Neural progenitor cell (in vitro differentiated cells): ENCODE measurements around the gene SEPTIN2. TPM values are rescaled to one million over a fixed set of nuclear protein-coding genes. Genes with fewer than 3 reads are reported as not detected.
"Not testable (repeated sequence)": the region's sequence is repeated elsewhere in the genome, so short reads cannot be mapped to it uniquely, and the experiment has no call there.

Source experiments
- DNase-seq: peaks from one replicate; pipeline ENCODE4 v3.0.0-alpha.2; 2016; ENCODE audit warnings: low spot score
- H2AFZ ChIP-seq: fragments of 200-600 bp; sonication (generic); replicated peaks from 2 replicates; pipeline ENCODE4 v1.6.1; 2016; ENCODE audit warnings: antibody characterized with exemption
- H3F3A ChIP-seq: fragments of 200-600 bp; sonication (generic); 2 replicates; pipeline ENCODE4 v1.6.1; 2016; ENCODE audit warnings: antibody characterized with exemption, low read depth
- H3K27ac ChIP-seq: fragments of 200-600 bp; sonication (generic); 2 replicates; pipeline ENCODE4 v1.5.1; 2016; ENCODE audit warnings: mild to moderate bottlenecking
- H3K27me3 ChIP-seq: fragments of 200-600 bp; sonication (generic); 2 replicates; pipeline ENCODE4 v1.6.1; 2016; ENCODE audit warnings: mild to moderate bottlenecking, moderate library complexity
- H3K36me3 ChIP-seq: fragments of 200-600 bp; sonication (generic); 2 replicates; pipeline ENCODE4 v1.5.1; 2016
- H3K4me1 ChIP-seq: fragments of 200-600 bp; sonication (generic); 2 replicates; pipeline ENCODE4 v1.6.1; 2016; ENCODE audit warnings: mixed run types
- H3K4me2 ChIP-seq: fragments of 200-600 bp; sonication (generic); 2 replicates; pipeline ENCODE4 v1.6.1; 2016
- H3K4me3 ChIP-seq: fragments of 200-600 bp; sonication (generic); 2 replicates; pipeline ENCODE4 v1.5.1; 2016
- H3K79me2 ChIP-seq: fragments of 200-600 bp; sonication (generic); 2 replicates; pipeline ENCODE4 v1.6.1; 2016; ENCODE audit warnings: low read depth
- H3K9ac ChIP-seq: fragments of 200-600 bp; sonication (generic); 2 replicates; pipeline ENCODE4 v1.6.1; 2016
- H3K9me3 ChIP-seq: fragments of 200-600 bp; sonication (generic); 2 replicates; pipeline ENCODE4 v1.5.1; 2016; ENCODE audit warnings: low read depth
- H4K20me1 ChIP-seq: fragments of 200-600 bp; sonication (generic); 2 replicates; pipeline ENCODE4 v1.6.1; 2016; ENCODE audit warnings: low read depth
- H3K27ac Mint-ChIP-seq: 3 replicates; pipeline ENCODE4 v1.8.0; 2021; ENCODE audit warnings: mixed read lengths
- H3K27me3 Mint-ChIP-seq: 2 replicates; pipeline ENCODE4 v1.8.0; 2022; ENCODE audit warnings: low read depth, mild to moderate bottlenecking, inconsistent platforms, moderate library complexity, mixed read lengths; ENCODE audit not compliant: insufficient read depth
- H3K36me3 Mint-ChIP-seq: 3 replicates; pipeline ENCODE4 v1.8.0; 2021; ENCODE audit warnings: mixed read lengths
- H3K4me1 Mint-ChIP-seq: 3 replicates; pipeline ENCODE4 v1.8.0; 2021; ENCODE audit warnings: mixed read lengths
- H3K4me3 Mint-ChIP-seq: 3 replicates; pipeline ENCODE4 v1.8.0; 2021; ENCODE audit warnings: mild to moderate bottlenecking, moderate library complexity, mixed read lengths
- H3K9me3 Mint-ChIP-seq: 3 replicates; pipeline ENCODE4 v1.8.0; 2020; ENCODE audit warnings: mixed read lengths
- CTCF ChIP-seq: fragments of 200-600 bp; sonication (generic); IDR thresholded peaks from 2 replicates; pipeline ENCODE4 v1.5.1; 2017; ENCODE audit warnings: antibody characterized with exemption, mild to moderate bottlenecking
- EZH2 ChIP-seq: fragments of 200-600 bp; sonication (generic); IDR thresholded peaks from 2 replicates; pipeline ENCODE4 v1.6.1; 2017; ENCODE audit warnings: antibody characterized with exemption, mild to moderate bottlenecking, moderate library complexity
- EZH2phosphoT487 ChIP-seq: fragments of 200-600 bp; sonication (generic); IDR thresholded peaks from 2 replicates; pipeline ENCODE4 v1.6.1; 2017; ENCODE audit warnings: antibody characterized with exemption
- total RNA-seq: library from RNA; depleted of rRNA; stranded (reverse); fragments of >200 nt; gene quantifications from 2 replicates; pipeline ENCODE4 v1.2.3, GENCODE V29; 2015; ENCODE audit warnings: low replicate concordance

SEPTIN2 gene
- total RNA-seq, 1 donor from 2014 or later, result 632 TPM

- peak overlapping the region; percentile 98 for H3K4me2 ChIP-seq
- H3K27ac Mint-ChIP-seq, result peak overlapping the region; percentile 99
These were observed 1.1 kb downstream of the SEPTIN2 start for GRCh38 chr2:241316825-241317224.

GRCh38 chr2:241317391-241317790 is 1.7 kb downstream of the SEPTIN2 start:
- peaks cover 22% of the 10 kb centered on the region for H3K4me1 ChIP-seq
- no peak overlapping the region for H3K27ac Mint-ChIP-seq

More at GRCh38 chr2:241316825-241317224, 1.1 kb downstream of the SEPTIN2 start:
- H3K4me1 ChIP-seq, result peaks cover 22% of the 10 kb centered on the region
- H3F3A ChIP-seq, result peaks cover 6% of the 10 kb centered on the region
- H3K9me3 ChIP-seq, result no peaks in the 10 kb centered on the region
- H3K36me3 Mint-ChIP-seq, result peaks cover 16% of the 10 kb centered on the region
- peaks cover 2% of the 10 kb centered on the region for H3K36me3 ChIP-seq
- TF ChIP-seq CTCF (no peak), EZH2 (no peak)
- H3K4me3 ChIP-seq, result peak overlapping the region; percentile 90
- H3K9me3 Mint-ChIP-seq, result no peaks in the 10 kb centered on the region
- peaks cover 4% of the 10 kb centered on the region for H3K27me3 Mint-ChIP-seq
- H3K27me3 ChIP-seq, result no peaks in the 10 kb centered on the region
- peaks cover 93% of the 10 kb centered on the region for H3K79me2 ChIP-seq
- H2AFZ ChIP-seq, result no peak overlapping the region
- no peak for DNase-seq
- peaks cover 66% of the 10 kb centered on the region for H4K20me1 ChIP-seq
- H3K4me1 Mint-ChIP-seq, result peaks cover 50% of the 10 kb centered on the region
- peak overlapping the region; percentile 93 for H3K9ac ChIP-seq
- peak overlapping the region; percentile 94 for H3K27ac ChIP-seq
- peak overlapping the region; percentile 99 for H3K4me3 Mint-ChIP-seq

GRCh38 chr2:241318830-241319229 is 3.1 kb downstream of the SEPTIN2 start:
- not testable (repeated sequence) for H3K9me3 ChIP-seq, H3K9me3 Mint-ChIP-seq, H3K27ac ChIP-seq, H3K27ac Mint-ChIP-seq, H3K9ac ChIP-seq, H3F3A ChIP-seq, H3K36me3 ChIP-seq, DNase-seq, H3K27me3 Mint-ChIP-seq, H2AFZ ChIP-seq, H3K27me3 ChIP-seq
- Mint-ChIP-seq H3K4me1 (peaks cover 44% of the 10 kb centered on the region), H3K36me3 (peaks cover 23% of the 10 kb centered on the region), H3K4me3 (peak overlapping the region; percentile 99)
- peak overlapping the region; percentile 98 for H3K4me2 ChIP-seq
- peaks cover 93% of the 10 kb centered on the region for H3K79me2 ChIP-seq
- peaks cover 78% of the 10 kb centered on the region for H4K20me1 ChIP-seq
- H3K4me1 ChIP-seq, result peaks cover 22% of the 10 kb centered on the region
- H3K4me3 ChIP-seq, result peak overlapping the region; percentile 90

More at GRCh38 chr2:241317391-241317790, 1.7 kb downstream of the SEPTIN2 start:
- DNase-seq, result no peak
- Histone ChIP-seq H3K79me2 (peaks cover 93% of the 10 kb centered on the region), H3K4me2 (peak overlapping the region; percentile 98), H3K9ac (peak overlapping the region; percentile 93), H3K27me3 (no peaks in the 10 kb centered on the region), H4K20me1 (peaks cover 67% of the 10 kb centered on the region), H3K4me3 (peak overlapping the region; percentile 90), H3K9me3 (no peaks in the 10 kb centered on the region), H3K27ac (no peak overlapping the region), H2AFZ (no peak overlapping the region), H3K36me3 (peaks cover 3% of the 10 kb centered on the region), H3F3A (peaks cover 8% of the 10 kb centered on the region)
- peaks cover 17% of the 10 kb centered on the region for H3K36me3 Mint-ChIP-seq
- no peaks in the 10 kb centered on the region for H3K9me3 Mint-ChIP-seq
- H3K4me1 Mint-ChIP-seq, result peaks cover 49% of the 10 kb centered on the region
- no peak for TF ChIP-seq CTCF
- TF ChIP-seq EZH2phosphoT487, result no peak
- TF ChIP-seq EZH2, result no peak
- H3K27me3 Mint-ChIP-seq, result peaks cover 4% of the 10 kb centered on the region
- peak overlapping the region; percentile 99 for H3K4me3 Mint-ChIP-seq

GRCh38 chr2:241320394-241320793 is 4.7 kb downstream of the SEPTIN2 start:
- peaks cover 39% of the 10 kb centered on the region for H3K4me1 Mint-ChIP-seq
- H3K4me3 Mint-ChIP-seq, result no peak overlapping the region

More at GRCh38 chr2:241320394-241320793, 4.7 kb downstream of the SEPTIN2 start:
- Mint-ChIP-seq H3K36me3 (peaks cover 28% of the 10 kb centered on the region), H3K27ac (no peak overlapping the region), H3K9me3 (no peaks in the 10 kb centered on the region), H3K27me3 (peaks cover 3% of the 10 kb centered on the region)
- H3K36me3 ChIP-seq, result peaks cover 11% of the 10 kb centered on the region
- no peak for TF ChIP-seq CTCF
- TF ChIP-seq EZH2phosphoT487, result no peak
- no peak for TF ChIP-seq EZH2
- peaks cover 96% of the 10 kb centered on the region for H3K79me2 ChIP-seq
- peaks cover 8% of the 10 kb centered on the region for H3F3A ChIP-seq
- no peak overlapping the region for H3K27ac ChIP-seq
- no peak overlapping the region for H2AFZ ChIP-seq
- H3K9me3 ChIP-seq, result no peaks in the 10 kb centered on the region
- H3K4me2 ChIP-seq, result peak overlapping the region; percentile 98
- H3K4me3 ChIP-seq, result no peak overlapping the region
- H4K20me1 ChIP-seq, result peaks cover 91% of the 10 kb centered on the region
- no peak overlapping the region for H3K9ac ChIP-seq
- DNase-seq, result no peak
- H3K4me1 ChIP-seq, result peaks cover 22% of the 10 kb centered on the region
- no peaks in the 10 kb centered on the region for H3K27me3 ChIP-seq
